Upper lobe of left lung (tissue), 6 donors: Measurements from ENCODE around the gene SATB2. TPM values are rescaled to one million over a fixed set of nuclear protein-coding genes. Genes with fewer than 3 reads are reported as not detected.

ENCODE experiments used
- ATAC-seq, 2 donors: fragments of 200-7000 bp; cut with Tn5 transposase; one replicate each; pipeline ENCODE4 v1.9.1; 2022; ENCODE audit warnings: mild to moderate bottlenecking in 2 of 2, moderate library complexity in 2 of 2; ENCODE audit not compliant: low FRiP score in 2 of 2
- DNase-seq, 2 donors: peaks; one replicate each; pipeline ENCODE4 v3.0.0-alpha.2; 2019 to 2020
- H3K27ac ChIP-seq, 4 donors: fragments of 200-600 bp; sonication (generic); one replicate each; pipeline ENCODE4 v1.5.1; 2016 to 2019
- H3K27me3 ChIP-seq, 4 donors: fragments of 200-600 bp; sonication (generic); one replicate each; pipeline ENCODE4 v1.5.1; 2017 to 2019
- H3K36me3 ChIP-seq, 4 donors: fragments of 200-600 bp; sonication (generic); one replicate each; pipeline ENCODE4 v1.5.1; 2016 to 2019
- H3K4me1 ChIP-seq, 4 donors: fragments of 200-600 bp; sonication (generic); one replicate each; pipeline ENCODE4 v1.5.1; 2018 to 2019
- H3K4me3 ChIP-seq, 4 donors: fragments of 200-600 bp; sonication (generic); one replicate each; pipeline ENCODE4 v1.5.1; 2017 to 2019; ENCODE audit warnings: mild to moderate bottlenecking in 2 of 4, moderate library complexity in 1 of 4
- H3K9me3 ChIP-seq, 4 donors: fragments of 200-600 bp; sonication (generic); one replicate each; pipeline ENCODE4 v1.5.1; 2018 to 2019
- EP300 ChIP-seq, 4 donors: sonication (generic); formaldehyde crosslinking; IDR thresholded peaks; one replicate each; pipeline ENCODE4 v1.5.1; 2017; ENCODE audit warnings: antibody characterized with exemption in 4 of 4, control low read depth in 2 of 4
- POLR2A ChIP-seq, 4 donors: fragments of 450-650 bp; IDR thresholded peaks; one replicate each; pipeline ENCODE4 v1.5.1; 2016 to 2017; ENCODE audit warnings: antibody characterized with exemption in 4 of 4, mild to moderate bottlenecking in 2 of 4
- POLR2AphosphoS5 ChIP-seq, 2 donors: sonication (generic); formaldehyde crosslinking; IDR thresholded peaks; one replicate each; pipeline ENCODE4 v1.5.1; 2017; ENCODE audit warnings: antibody characterized with exemption in 2 of 2
- WGBS, 2 donors: methylation state at CpG; one replicate each; pipeline ENCODE4 v1.1.5; 2017 to 2018; 5-methylcytosine and 5-hydroxymethylcytosine counted together
- total RNA-seq, 6 donors: library from RNA; depleted of rRNA in 4 of 6; stranded (reverse); fragments of >200 nt in 4 of 6; gene quantifications; one replicate each; pipeline versions ENCODE4 v1.1.0 to v1.2.1, GENCODE V29; 2016 to 2021
- TF ChIP-seq, protein P1 (sequence below), 6 experiments: fragments of 450-650 bp in 4 of 6; fragments of 200-600 bp in 2 of 6; sonication (generic) in 2 of 6; IDR thresholded peaks; one replicate each; pipeline ENCODE4 v1.5.1; 2016 to 2019; ENCODE audit warnings: antibody characterized with exemption in 6 of 6
- donor health status: DM: no; HTN: no; CAD: no; lungs with moderate emphysema.
- donor health status: DM: no; HTN: yes; CAD: no; lungs with severe emphysema.

The SATB2 gene
- total RNA-seq, 6 donors from 2014 or later: 1.7 to 9.4 (median 3.1) TPM

- no peak for ATAC-seq
- Histone ChIP-seq H3K27ac (no peak overlapping the region), H3K4me1 (no peaks in the 10 kb centered on the region), H3K36me3 (no peaks in the 10 kb centered on the region), H3K9me3 (no peaks in the 10 kb centered on the region), H3K4me3 (no peak overlapping the region), H3K27me3 (no peaks in the 10 kb centered on the region)
- WGBS, 2 donors: 84 to 86% methylated on average over 2 of the region's 2 CpGs
- no peak for TF ChIP-seq POLR2A (IDR thresholded peaks at IDR 0.05)
- TF ChIP-seq POLR2AphosphoS5 (IDR thresholded peaks at IDR 0.05): no peak
- TF ChIP-seq, protein P1, sequence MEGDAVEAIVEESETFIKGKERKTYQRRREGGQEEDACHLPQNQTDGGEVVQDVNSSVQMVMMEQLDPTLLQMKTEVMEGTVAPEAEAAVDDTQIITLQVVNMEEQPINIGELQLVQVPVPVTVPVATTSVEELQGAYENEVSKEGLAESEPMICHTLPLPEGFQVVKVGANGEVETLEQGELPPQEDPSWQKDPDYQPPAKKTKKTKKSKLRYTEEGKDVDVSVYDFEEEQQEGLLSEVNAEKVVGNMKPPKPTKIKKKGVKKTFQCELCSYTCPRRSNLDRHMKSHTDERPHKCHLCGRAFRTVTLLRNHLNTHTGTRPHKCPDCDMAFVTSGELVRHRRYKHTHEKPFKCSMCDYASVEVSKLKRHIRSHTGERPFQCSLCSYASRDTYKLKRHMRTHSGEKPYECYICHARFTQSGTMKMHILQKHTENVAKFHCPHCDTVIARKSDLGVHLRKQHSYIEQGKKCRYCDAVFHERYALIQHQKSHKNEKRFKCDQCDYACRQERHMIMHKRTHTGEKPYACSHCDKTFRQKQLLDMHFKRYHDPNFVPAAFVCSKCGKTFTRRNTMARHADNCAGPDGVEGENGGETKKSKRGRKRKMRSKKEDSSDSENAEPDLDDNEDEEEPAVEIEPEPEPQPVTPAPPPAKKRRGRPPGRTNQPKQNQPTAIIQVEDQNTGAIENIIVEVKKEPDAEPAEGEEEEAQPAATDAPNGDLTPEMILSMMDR (IDR thresholded peaks at IDR 0.05): no peak
- no peak for TF ChIP-seq EP300 (IDR thresholded peaks at IDR 0.05)
- DNase-seq: no peak
Observed at GRCh38 chr2:199335502-199335901, 122.2 kb downstream of the SATB2 start.

DNA sequence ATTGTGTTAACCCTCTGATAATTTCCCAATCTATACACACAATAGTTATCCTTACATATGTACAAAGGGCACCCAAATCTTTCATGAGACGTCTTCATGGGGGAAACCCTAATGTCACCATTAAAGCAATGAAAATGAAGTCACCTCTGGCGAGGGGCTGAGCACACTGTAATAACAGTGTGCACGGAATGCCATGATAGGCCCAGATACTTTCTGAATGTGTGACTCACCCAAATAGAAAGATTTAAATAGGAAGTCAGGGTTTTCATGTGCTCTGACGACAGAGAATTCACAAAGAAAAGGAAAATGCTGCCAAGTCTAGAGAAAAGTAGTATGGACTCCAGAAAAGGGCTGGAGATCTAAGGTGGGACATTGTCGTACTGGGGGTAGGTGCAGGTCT, 128.3 kb downstream of the SATB2 start:
- H3K9me3 ChIP-seq: no peaks in the 10 kb centered on the region
- H3K4me1 ChIP-seq: no peaks in the 10 kb centered on the region
- no peak overlapping the region for H3K4me3 ChIP-seq
- DNase-seq (no peak), ATAC-seq (no peak)
- H3K36me3 ChIP-seq: no peaks in the 10 kb centered on the region
- TF ChIP-seq POLR2A (IDR thresholded peaks at IDR 0.05) (no peak), EP300 (IDR thresholded peaks at IDR 0.05) (no peak)
- H3K27ac ChIP-seq: no peak overlapping the region
- WGBS, 2 donors: 66 to 68% methylated on average over 5 of the region's 5 CpGs
- H3K27me3 ChIP-seq: no peaks in the 10 kb centered on the region

- TF ChIP-seq POLR2AphosphoS5 (IDR thresholded peaks at IDR 0.05): no peak
- TF ChIP-seq POLR2A (IDR thresholded peaks at IDR 0.05): no peak
- TF ChIP-seq EP300 (IDR thresholded peaks at IDR 0.05): no peak
- TF ChIP-seq, protein P1 (IDR thresholded peaks at IDR 0.05): no peak
- H3K36me3 ChIP-seq: no peaks in the 10 kb centered on the region
- H3K4me3 ChIP-seq: no peak overlapping the region
- WGBS, 2 donors: 76 to 83% methylated on average over 4 of the region's 4 CpGs
- no peak for ATAC-seq
- no peak for DNase-seq
- no peaks in the 10 kb centered on the region for H3K9me3 ChIP-seq
- H3K27ac ChIP-seq: no peak overlapping the region
- H3K4me1 ChIP-seq: no peaks in the 10 kb centered on the region
- H3K27me3 ChIP-seq: no peaks in the 10 kb centered on the region
Observed at GRCh38 chr2:199329031-199329430, 128.7 kb downstream of the SATB2 start.

- ATAC-seq: no peak
- WGBS, 2 donors: 76 to 91% methylated on average over 1 of the region's 1 CpG
- TF ChIP-seq POLR2A (IDR thresholded peaks at IDR 0.05) (no peak), EP300 (IDR thresholded peaks at IDR 0.05) (no peak), POLR2AphosphoS5 (IDR thresholded peaks at IDR 0.05) (no peak)
- TF ChIP-seq, protein P1 (IDR thresholded peaks at IDR 0.05): no peak
- Histone ChIP-seq H3K4me1 (no peaks in the 10 kb centered on the region), H3K27me3 (no peaks in the 10 kb centered on the region), H3K9me3 (no peaks in the 10 kb centered on the region), H3K36me3 (no peaks in the 10 kb centered on the region), H3K27ac (no peak overlapping the region), H3K4me3 (no peak overlapping the region)
- DNase-seq: no peak
Observed at GRCh38 chr2:199325881-199326280, 131.9 kb downstream of the SATB2 start.

DNA sequence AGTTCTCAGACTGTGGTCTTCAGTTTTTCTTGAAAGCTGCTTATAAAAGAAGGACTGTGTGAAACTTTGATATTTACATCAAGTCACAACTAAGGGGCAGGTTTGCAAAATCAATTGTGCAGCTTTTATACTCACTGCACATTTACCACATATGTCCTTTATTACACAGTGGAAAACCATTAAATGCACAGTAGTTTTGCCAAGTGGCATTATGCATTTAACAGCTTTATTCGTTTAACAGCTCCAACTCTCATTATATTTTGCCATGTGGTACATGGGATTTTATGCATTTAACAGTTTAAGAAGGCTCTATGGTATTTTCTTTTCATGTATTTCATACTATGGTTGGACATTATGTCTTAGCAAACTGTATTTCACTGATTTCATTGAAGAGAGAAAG, 135.6 kb downstream of the SATB2 start:
- TF ChIP-seq EP300 (IDR thresholded peaks at IDR 0.05): no peak
- no peak for TF ChIP-seq POLR2AphosphoS5 (IDR thresholded peaks at IDR 0.05)
- no peak for TF ChIP-seq POLR2A (IDR thresholded peaks at IDR 0.05)
- TF ChIP-seq, protein P1 (IDR thresholded peaks at IDR 0.05): no peak
- no peaks in the 10 kb centered on the region for H3K36me3 ChIP-seq
- ATAC-seq (no peak), DNase-seq (no peak)
- no peaks in the 10 kb centered on the region for H3K4me1 ChIP-seq
- H3K27ac ChIP-seq: no peak overlapping the region
- 76 to 90% methylated on average over 1 of the region's 1 CpG for WGBS, 2 donors
- no peaks in the 10 kb centered on the region for H3K9me3 ChIP-seq
- no peaks in the 10 kb centered on the region for H3K27me3 ChIP-seq
- H3K4me3 ChIP-seq: no peak overlapping the region
